Activated effector memory CD4-positive, alpha-beta T cell treated with Interleukin-2 at 50 U/mL for 16 hours (primary cell): Measurements from ENCODE around the gene PPP1R3C.

Experiments
- DNase-seq: peaks from one replicate; pipeline ENCODE4 v3.0.0-alpha.2; 2020

PPP1R3C gene

GRCh38 chr10:91632671-91633550 is at the start of gene PPP1R3C:
TSS of gene PPP1R3C (minus strand) at chr10:91633071. CDS start at chr10:91632969, 102 bp downstream.
- DNase-seq: peak; percentile 5

GRCh38 chr10:91681361-91682276 is 48.7 kb upstream of the PPP1R3C start:
- no peak for DNase-seq

- DNase-seq: no peak
These were observed 47.6 kb upstream of the PPP1R3C start for GRCh38 chr10:91680487-91680886.

GRCh38 chr10:91679296-91679695 is 46.4 kb upstream of the PPP1R3C start:
- DNase-seq: no peak

- no peak for DNase-seq
These were observed 45.0 kb upstream of the PPP1R3C start for GRCh38 chr10:91677911-91678310.

GRCh38 chr10:91672021-91672608 is 39.2 kb upstream of the PPP1R3C start:
- no peak for DNase-seq

- no peak for DNase-seq
These were observed 36.0 kb upstream of the PPP1R3C start for GRCh38 chr10:91668913-91669312.

- no peak for DNase-seq
These were observed 33.0 kb upstream of the PPP1R3C start for GRCh38 chr10:91665842-91666241.

GRCh38 chr10:91664426-91664825 is 31.6 kb upstream of the PPP1R3C start:
- DNase-seq: no peak

GRCh38 chr10:91662993-91663392 is 30.1 kb upstream of the PPP1R3C start:
- no peak for DNase-seq

GRCh38 chr10:91653219-91653870 is 20.5 kb upstream of the PPP1R3C start:
- no peak for DNase-seq

- no peak for DNase-seq
These were observed 19.5 kb upstream of the PPP1R3C start for GRCh38 chr10:91652364-91652763.

GRCh38 chr10:91643700-91644099 is 10.8 kb upstream of the PPP1R3C start:
- no peak for DNase-seq

- DNase-seq: no peak
These were observed 10.2 kb upstream of the PPP1R3C start for GRCh38 chr10:91642831-91643692.

- no peak for DNase-seq
These were observed 4.0 kb upstream of the PPP1R3C start for GRCh38 chr10:91636892-91637291.

- DNase-seq: no peak
These were observed 2.8 kb upstream of the PPP1R3C start for GRCh38 chr10:91635401-91636400.

GRCh38 chr10:91634898-91635297 is 2.0 kb upstream of the PPP1R3C start:
- DNase-seq: no peak

GRCh38 chr10:91634246-91634645 is 1.4 kb upstream of the PPP1R3C start:
- DNase-seq: no peak

GRCh38 chr10:91630625-91631024 is 2.2 kb downstream of the PPP1R3C start:
- DNase-seq: no peak
